ENCODE data around the gene ZBTB16. TPM values are rescaled to one million over a fixed set of nuclear protein-coding genes. Genes with fewer than 3 reads are reported as not detected.

ZBTB16 gene
- total RNA-seq, 1 donor from 2014 or later: 17.7 TPM

GRCh38 chr11:114130115-114130576 lies 70.6 kb downstream of the ZBTB16 start:
- H3K27me3 Mint-ChIP-seq (ENCODE audit: insufficient read depth, low read depth): peaks cover 7% of the 10 kb centered on the region
- H3K4me3 Mint-ChIP-seq: no peak overlapping the region
- no peak overlapping the region for H3K27ac ChIP-seq

GRCh38 chr11:114130629-114131277 lies 71.2 kb downstream of the ZBTB16 start:
- Histone ChIP-seq H3K79me2 (ENCODE audit: low read depth) (peaks cover 10% of the 10 kb centered on the region), H3K9me3 (ENCODE audit: low read depth) (no peaks in the 10 kb centered on the region), H3K36me3 (no peaks in the 10 kb centered on the region), H3K4me2 (no peak overlapping the region), H3K27me3 (no peaks in the 10 kb centered on the region), H3K4me1 (peaks cover 48% of the 10 kb centered on the region), H4K20me1 (ENCODE audit: low read depth) (peaks cover 54% of the 10 kb centered on the region), H3F3A (ENCODE audit: low read depth) (no peaks in the 10 kb centered on the region), H2AFZ (replicated peaks) (no peak overlapping the region), H3K27ac (no peak overlapping the region), H3K4me3 (no peak overlapping the region), H3K9ac (no peak overlapping the region)
- peaks cover 5% of the 10 kb centered on the region for H3K27me3 Mint-ChIP-seq (ENCODE audit: insufficient read depth, low read depth)
- H3K27ac Mint-ChIP-seq: peak overlapping the region; percentile 0
- H3K9me3 Mint-ChIP-seq: peaks cover 4% of the 10 kb centered on the region
- H3K36me3 Mint-ChIP-seq: peaks cover 34% of the 10 kb centered on the region
- peaks cover 71% of the 10 kb centered on the region for H3K4me1 Mint-ChIP-seq
- TF ChIP-seq EZH2phosphoT487 (IDR thresholded peaks at IDR 0.05) (no peak), CTCF (IDR thresholded peaks at IDR 0.05) (no peak), EZH2 (IDR thresholded peaks at IDR 0.05) (no peak)
- H3K4me3 Mint-ChIP-seq: no peak overlapping the region
- no peak for DNase-seq (ENCODE audit: low spot score)

More at GRCh38 chr11:114130115-114130576, 70.6 kb downstream of the ZBTB16 start:
- H3F3A ChIP-seq (ENCODE audit: low read depth): no peaks in the 10 kb centered on the region
- peak; percentile 25 for DNase-seq (ENCODE audit: low spot score)
- no peak overlapping the region for H3K4me3 ChIP-seq
- no peak for TF ChIP-seq EZH2phosphoT487 (IDR thresholded peaks at IDR 0.05)
- H3K4me1 ChIP-seq: peaks cover 42% of the 10 kb centered on the region
- H3K4me2 ChIP-seq: no peak overlapping the region
- H3K79me2 ChIP-seq (ENCODE audit: low read depth): peaks cover 10% of the 10 kb centered on the region
- Mint-ChIP-seq H3K9me3 (peaks cover 4% of the 10 kb centered on the region), H3K36me3 (peaks cover 39% of the 10 kb centered on the region), H3K4me1 (peaks cover 65% of the 10 kb centered on the region), H3K27ac (peak overlapping the region; percentile 84)
- no peaks in the 10 kb centered on the region for H3K36me3 ChIP-seq
- peaks cover 49% of the 10 kb centered on the region for H4K20me1 ChIP-seq (ENCODE audit: low read depth)
- H3K9ac ChIP-seq: no peak overlapping the region
- no peak overlapping the region for H2AFZ ChIP-seq (replicated peaks)
- H3K27me3 ChIP-seq: no peaks in the 10 kb centered on the region
- no peaks in the 10 kb centered on the region for H3K9me3 ChIP-seq (ENCODE audit: low read depth)

GRCh38 chr11:114131461-114131864 lies 72.0 kb downstream of the ZBTB16 start:
- TF ChIP-seq EZH2phosphoT487 (IDR thresholded peaks at IDR 0.05) (no peak), EZH2 (IDR thresholded peaks at IDR 0.05) (no peak), CTCF (IDR thresholded peaks at IDR 0.05) (no peak)
- H3K9me3 ChIP-seq (ENCODE audit: low read depth): no peaks in the 10 kb centered on the region
- H3K4me2 ChIP-seq: peak overlapping the region; percentile 40
- Mint-ChIP-seq H3K4me1 (peaks cover 77% of the 10 kb centered on the region), H3K27ac (no peak overlapping the region), H3K27me3 (ENCODE audit: insufficient read depth, low read depth) (peaks cover 5% of the 10 kb centered on the region), H3K9me3 (peaks cover 2% of the 10 kb centered on the region), H3K4me3 (no peak overlapping the region), H3K36me3 (peaks cover 30% of the 10 kb centered on the region)
- H3K4me1 ChIP-seq: peaks cover 55% of the 10 kb centered on the region
- H3K79me2 ChIP-seq (ENCODE audit: low read depth): peaks cover 14% of the 10 kb centered on the region
- peaks cover 58% of the 10 kb centered on the region for H4K20me1 ChIP-seq (ENCODE audit: low read depth)
- H3K27me3 ChIP-seq: no peaks in the 10 kb centered on the region
- no peak overlapping the region for H3K9ac ChIP-seq
- no peak overlapping the region for H3K27ac ChIP-seq
- H3F3A ChIP-seq (ENCODE audit: low read depth): no peaks in the 10 kb centered on the region
- DNase-seq (ENCODE audit: low spot score): no peak
- H3K4me3 ChIP-seq: no peak overlapping the region
- no peaks in the 10 kb centered on the region for H3K36me3 ChIP-seq
- no peak overlapping the region for H2AFZ ChIP-seq (replicated peaks)

- H3K36me3 ChIP-seq: no peaks in the 10 kb centered on the region
- peaks cover 18% of the 10 kb centered on the region for H3K79me2 ChIP-seq (ENCODE audit: low read depth)
- no peak overlapping the region for H3K4me2 ChIP-seq
- H3K4me1 ChIP-seq: peaks cover 55% of the 10 kb centered on the region
- Mint-ChIP-seq H3K9me3 (peaks cover 2% of the 10 kb centered on the region), H3K27me3 (ENCODE audit: insufficient read depth, low read depth) (peaks cover 5% of the 10 kb centered on the region), H3K4me3 (no peak overlapping the region), H3K36me3 (peaks cover 30% of the 10 kb centered on the region), H3K4me1 (peaks cover 75% of the 10 kb centered on the region), H3K27ac (no peak overlapping the region)
- no peak overlapping the region for H2AFZ ChIP-seq (replicated peaks)
- H3K27me3 ChIP-seq: no peaks in the 10 kb centered on the region
- no peak overlapping the region for H3K27ac ChIP-seq
- no peak overlapping the region for H3K4me3 ChIP-seq
- TF ChIP-seq EZH2phosphoT487 (IDR thresholded peaks at IDR 0.05): no peak
- TF ChIP-seq CTCF (IDR thresholded peaks at IDR 0.05): no peak
- no peak for TF ChIP-seq EZH2 (IDR thresholded peaks at IDR 0.05)
- no peak overlapping the region for H3K9ac ChIP-seq
- H3K9me3 ChIP-seq (ENCODE audit: low read depth): no peaks in the 10 kb centered on the region
- DNase-seq (ENCODE audit: low spot score): no peak
- H3F3A ChIP-seq (ENCODE audit: low read depth): no peaks in the 10 kb centered on the region
- H4K20me1 ChIP-seq (ENCODE audit: low read depth): peaks cover 58% of the 10 kb centered on the region
These were observed 72.9 kb downstream of the ZBTB16 start for GRCh38 chr11:114132417-114132816.

All from neural progenitor cell (in vitro differentiated cells).